ENCODE measurements around the gene DYNLT4. TPM values are rescaled to one million over a fixed set of nuclear protein-coding genes. Genes with fewer than 3 reads are reported as not detected.
"Not testable (repeated sequence)": the region's sequence is repeated elsewhere in the genome, so short reads cannot be mapped to it uniquely, and the experiment has no call there.

Gene DYNLT4
- 0.29 and 1.4 TPM in 2 replicates for total RNA-seq

DNA sequence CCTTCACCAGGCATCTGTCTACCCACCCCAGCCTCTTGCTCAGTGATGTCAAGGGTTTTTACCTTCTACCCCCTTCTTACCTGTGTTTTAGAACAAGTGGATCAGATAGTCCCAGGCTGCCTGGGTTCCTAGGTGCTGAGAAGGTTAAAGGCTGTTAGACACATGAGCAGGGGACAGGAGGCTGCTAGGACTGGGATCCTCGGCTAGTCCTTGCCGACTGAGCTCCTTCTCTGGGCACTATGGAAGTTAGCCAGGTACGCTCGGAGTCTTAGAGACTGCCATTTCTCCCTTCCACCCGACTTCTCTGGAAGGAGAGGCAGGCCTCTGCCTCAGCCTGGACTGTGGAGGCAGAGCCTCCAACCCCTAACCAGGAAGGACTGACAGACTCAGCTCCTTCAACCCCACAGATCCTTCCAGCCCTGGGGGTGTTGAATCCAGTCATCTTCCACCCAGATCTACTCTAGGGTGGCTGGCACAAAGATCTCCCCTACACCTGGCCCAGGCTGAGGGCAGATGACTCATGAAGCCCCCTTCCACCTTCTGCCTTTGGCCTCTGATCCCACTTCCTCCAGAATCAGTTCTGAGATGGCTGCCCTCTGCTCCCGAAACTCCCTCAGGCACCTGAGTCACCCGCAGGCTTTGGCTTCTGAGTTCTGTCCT lies at the start of gene DYNLT4:
TSS of gene DYNLT4 (minus strand) at position 648 of the 660 bp plus-strand sequence. CDS start 683 bp downstream, outside the sequence.
- no peak for DNase-seq (ENCODE audit: extremely low read depth, low read depth, low spot score)

DNA sequence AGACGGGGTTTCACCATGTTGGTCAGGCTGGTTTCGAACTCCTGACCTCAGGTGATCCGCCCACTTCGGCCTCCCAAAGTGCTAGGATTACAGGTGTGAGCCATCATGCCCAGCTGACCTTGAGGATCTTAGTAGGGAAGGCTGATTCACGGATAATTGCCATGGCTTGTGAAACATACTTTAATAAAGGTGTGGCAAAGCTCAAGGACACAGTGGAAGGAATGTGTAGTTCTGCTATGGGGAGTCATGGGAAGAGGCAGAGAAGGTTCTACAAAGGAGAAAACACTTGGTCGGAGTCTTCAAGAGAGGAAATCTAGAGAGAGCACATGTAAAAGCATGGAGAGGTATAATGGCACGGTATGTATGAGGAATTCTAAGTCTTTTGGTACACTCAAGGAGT lies 48.6 kb upstream of the DYNLT4 start:
- no peak for DNase-seq (ENCODE audit: extremely low read depth, low read depth, low spot score)

GRCh38 chr1:44854970-44855369 lies 47.8 kb upstream of the DYNLT4 start:
- DNase-seq (ENCODE audit: extremely low read depth, low read depth, low spot score), result no peak

DNA sequence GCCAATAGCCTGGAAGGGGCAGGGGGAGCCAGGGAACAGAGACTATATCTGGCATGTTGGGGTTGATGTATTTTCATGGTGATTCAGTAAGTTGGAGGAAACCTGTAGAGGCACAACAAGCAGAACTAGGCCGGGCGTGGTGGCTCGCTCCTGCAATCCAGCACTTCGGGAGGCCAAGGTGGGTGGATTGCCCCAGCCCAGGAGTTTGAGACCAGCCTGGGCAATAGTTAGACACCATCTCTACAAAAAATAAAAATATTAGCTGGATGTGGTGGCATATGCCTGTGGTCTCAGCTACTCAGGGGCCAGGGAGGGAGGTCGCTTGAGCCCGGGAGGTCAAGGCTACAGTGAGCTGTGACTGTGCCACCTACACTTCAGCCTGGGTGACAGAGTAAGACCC lies 46.0 kb upstream of the DYNLT4 start:
- DNase-seq (ENCODE audit: extremely low read depth, low read depth, low spot score), result no peak

- DNase-seq (ENCODE audit: extremely low read depth, low read depth, low spot score), result no peak
Observed at GRCh38 chr1:44851308-44851707, 44.2 kb upstream of the DYNLT4 start.

- no peak for DNase-seq (ENCODE audit: extremely low read depth, low read depth, low spot score)
Observed at GRCh38 chr1:44849575-44850132, 42.5 kb upstream of the DYNLT4 start.

DNA sequence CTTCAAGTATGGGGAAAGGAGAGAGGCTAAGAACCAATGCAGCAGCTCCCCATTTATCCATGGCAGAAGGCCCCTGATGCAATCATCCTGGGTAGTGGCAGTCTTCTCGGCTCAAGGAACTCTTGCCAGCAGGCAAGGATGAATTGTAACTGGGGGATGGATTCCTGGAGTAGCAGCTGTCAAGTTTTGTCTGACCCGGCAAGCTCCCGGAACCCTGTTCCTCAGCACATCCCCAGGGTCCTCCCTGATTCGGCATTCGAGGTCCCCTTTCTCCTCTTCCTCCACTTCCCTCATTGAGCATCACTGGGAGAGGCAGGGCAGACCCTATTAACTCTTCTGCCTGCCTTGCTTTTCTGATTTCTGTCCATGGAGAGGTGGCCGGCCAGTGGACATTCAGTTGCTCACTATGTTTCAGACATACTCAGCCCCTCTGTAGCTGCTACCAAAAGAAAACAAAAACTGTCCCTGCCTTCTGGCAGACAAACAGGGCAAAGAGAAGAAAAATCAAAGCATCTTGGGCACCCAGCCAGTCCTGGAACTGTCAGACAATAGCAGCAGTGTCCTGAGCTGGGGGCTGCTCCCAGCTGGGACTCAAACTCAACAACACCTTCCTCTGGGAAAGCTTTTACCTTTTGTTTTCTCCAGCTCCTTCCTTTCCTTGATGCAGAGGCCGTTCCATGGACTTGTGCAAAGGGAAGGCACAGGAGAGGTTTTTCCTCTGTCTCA lies 41.5 kb upstream of the DYNLT4 start:
- no peak for DNase-seq (ENCODE audit: extremely low read depth, low read depth, low spot score)

GRCh38 chr1:44847845-44848244 lies 40.7 kb upstream of the DYNLT4 start:
- no peak for DNase-seq (ENCODE audit: extremely low read depth, low read depth, low spot score)

- DNase-seq (ENCODE audit: extremely low read depth, low read depth, low spot score), result no peak
Observed at GRCh38 chr1:44846985-44847384, 39.8 kb upstream of the DYNLT4 start.

DNA sequence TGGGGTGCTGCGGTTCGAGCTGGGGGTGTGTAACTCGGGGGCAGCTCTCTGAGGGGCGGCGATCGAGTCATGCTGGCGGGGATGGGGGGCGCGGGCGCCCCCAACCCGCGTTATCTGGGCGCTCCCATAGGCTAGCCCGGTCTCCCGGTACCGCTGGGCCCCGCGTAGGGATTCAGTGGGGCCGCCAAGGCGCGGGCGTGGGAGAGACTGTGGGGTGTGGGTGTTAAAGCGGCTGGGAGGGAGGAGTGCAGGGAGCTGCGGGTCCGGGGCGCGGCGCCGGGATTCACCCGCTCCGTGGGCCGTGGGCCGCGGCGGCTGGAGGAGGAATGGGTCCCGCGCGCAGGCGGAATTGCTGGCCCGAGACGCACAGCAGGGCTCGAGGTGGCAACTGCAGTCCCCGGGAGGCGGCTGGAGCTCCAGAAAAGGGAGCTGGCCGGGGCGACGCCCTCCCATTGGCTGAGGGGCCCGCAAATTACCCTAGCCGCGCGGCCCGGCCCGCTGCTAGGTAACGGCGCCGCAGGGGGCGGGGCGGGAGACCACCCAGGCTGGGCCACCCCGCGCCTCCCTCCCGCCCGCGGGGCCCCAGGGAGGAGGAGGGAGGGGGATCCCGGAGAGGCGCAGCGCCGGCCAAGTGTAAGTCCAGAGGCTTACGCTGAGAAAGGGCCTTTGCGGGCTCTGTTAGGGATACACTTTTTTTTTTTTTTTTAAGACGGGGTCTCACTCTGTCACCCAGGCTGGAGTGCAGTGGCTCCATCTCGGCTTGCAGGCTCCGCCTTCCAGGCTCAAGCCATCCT lies 35.9 kb upstream of the DYNLT4 start, which contains the start of gene PTCH2:
TSS of gene PTCH2 (minus strand) at position 392 of the 794 bp plus-strand sequence. CDS start at position 71, 321 bp downstream.
- DNase-seq (ENCODE audit: extremely low read depth, low read depth, low spot score), result no peak

DNA sequence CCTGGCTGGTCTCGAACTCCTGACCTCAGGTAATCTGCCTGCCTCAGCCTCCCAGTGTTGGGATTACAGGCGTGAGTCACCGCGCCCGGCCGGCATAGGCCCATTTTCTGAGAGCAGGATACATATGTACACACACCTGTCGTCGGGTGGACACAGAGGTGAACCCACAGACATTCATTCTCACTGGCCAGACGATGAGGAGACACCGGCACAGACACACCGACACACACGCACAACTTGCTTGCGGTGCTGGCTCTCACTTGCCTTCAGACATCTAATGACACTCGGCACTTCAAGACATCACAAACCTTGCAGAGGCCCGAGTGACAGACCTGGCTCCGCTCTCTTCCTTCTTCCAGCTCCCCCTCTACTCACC lies 35.3 kb upstream of the DYNLT4 start:
- DNase-seq (ENCODE audit: extremely low read depth, low read depth, low spot score), result no peak

DNA sequence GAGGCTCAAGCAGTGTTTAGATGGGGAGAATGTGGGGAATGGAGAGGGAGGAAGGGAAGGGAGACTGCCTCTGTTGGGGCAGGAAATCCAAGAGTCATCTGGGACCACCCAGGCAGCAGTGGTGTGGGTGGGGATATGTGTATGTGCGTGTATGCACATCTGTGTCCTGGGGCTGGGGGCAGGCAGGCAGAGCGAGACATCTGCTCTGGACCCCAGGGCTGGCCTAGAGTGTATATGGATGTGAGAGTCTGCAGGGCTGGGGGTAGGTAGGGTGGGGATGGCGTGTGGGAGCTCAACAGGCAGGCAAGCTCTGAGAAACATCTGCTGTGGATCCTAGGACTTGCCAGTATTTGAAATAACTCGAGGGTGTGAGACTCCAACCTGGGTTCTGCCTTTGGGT lies 32.4 kb upstream of the DYNLT4 start:
- no peak for DNase-seq (ENCODE audit: extremely low read depth, low read depth, low spot score)

DNA sequence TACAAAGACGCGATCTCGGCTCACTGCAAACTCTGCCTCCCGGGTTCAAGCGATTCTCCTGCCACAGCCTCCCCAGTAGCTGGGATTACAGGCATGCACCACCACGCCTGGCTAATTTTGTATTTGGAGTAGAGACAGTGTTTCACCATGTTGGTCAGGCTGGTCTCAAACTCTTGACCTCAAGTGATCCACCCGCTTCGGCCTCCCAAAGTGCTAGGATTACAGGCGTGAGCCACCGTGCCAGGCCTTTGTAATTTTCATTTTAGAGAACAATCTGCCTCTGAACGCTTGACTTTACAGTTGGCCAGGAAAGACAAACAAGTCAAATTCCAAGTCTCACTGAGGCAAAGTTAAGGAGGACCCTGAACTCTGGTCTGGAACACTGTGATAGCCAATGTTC lies 31.1 kb upstream of the DYNLT4 start:
- not testable (repeated sequence) for DNase-seq (ENCODE audit: extremely low read depth, low read depth, low spot score)

DNA sequence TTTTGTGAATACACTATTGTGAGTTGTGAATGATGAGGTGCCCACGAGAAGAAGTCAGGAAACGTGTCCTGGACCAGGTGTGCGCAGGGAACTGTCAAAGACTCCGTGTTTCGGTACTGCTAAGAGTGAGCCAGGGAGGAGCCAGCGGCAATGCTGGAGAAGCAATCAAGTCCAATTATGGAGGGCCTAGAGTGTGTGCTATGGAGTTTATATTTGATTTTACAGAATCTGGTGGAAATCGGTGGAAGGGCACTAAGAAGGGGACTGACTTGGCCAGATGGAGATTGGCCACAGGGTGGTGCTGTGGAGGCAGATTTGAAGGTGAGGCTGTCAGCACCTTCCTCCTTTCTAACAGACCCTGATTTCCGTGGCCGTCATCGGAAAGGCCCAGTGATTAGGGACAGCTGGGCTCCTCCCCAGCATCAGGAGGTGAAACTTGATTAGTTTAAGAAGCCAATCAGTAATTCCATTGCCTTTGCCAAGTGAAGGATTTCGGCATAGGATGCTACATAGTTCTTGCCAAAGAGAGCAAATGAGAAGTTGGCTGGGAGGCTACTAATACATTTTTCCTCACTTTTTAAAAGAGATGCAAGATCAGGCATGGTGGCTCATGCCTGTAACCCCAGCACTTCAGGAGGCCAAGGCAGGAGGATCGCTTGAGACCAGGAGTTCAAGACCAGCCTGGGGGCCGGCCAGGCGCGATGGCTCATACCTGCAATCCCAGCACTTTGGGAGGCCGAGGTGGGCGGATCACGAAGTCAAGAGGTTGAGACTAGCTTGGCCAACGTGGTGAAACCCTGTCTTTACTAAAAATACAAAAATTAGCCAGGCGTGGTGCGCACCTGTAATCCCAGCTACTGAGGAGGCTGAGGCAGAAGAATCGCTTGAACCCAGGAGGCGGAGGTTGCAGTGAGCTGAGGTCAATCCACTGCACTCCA lies 28.9 kb upstream of the DYNLT4 start:
- DNase-seq (ENCODE audit: extremely low read depth, low read depth, low spot score), result no peak

DNA sequence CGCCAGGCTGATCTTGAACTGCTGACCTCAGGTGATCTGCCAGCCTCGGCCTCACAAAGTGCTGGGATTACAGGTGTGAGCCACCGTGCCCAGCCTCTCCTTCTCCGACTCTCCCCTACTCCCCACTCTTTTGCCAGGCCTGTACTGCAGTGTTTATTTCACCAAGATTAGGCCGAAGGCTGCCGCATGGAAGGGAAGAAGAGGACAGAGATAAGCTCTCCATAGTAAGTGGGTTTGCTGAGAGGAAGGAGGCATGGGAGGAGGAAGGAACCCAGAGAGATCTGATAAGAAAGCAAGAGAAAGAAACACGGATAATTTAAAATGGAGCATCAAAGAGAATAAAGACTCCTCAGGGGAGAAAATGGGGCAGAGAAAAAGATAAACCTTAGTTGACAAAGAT lies 27.2 kb upstream of the DYNLT4 start:
- no peak for DNase-seq (ENCODE audit: extremely low read depth, low read depth, low spot score)

DNA sequence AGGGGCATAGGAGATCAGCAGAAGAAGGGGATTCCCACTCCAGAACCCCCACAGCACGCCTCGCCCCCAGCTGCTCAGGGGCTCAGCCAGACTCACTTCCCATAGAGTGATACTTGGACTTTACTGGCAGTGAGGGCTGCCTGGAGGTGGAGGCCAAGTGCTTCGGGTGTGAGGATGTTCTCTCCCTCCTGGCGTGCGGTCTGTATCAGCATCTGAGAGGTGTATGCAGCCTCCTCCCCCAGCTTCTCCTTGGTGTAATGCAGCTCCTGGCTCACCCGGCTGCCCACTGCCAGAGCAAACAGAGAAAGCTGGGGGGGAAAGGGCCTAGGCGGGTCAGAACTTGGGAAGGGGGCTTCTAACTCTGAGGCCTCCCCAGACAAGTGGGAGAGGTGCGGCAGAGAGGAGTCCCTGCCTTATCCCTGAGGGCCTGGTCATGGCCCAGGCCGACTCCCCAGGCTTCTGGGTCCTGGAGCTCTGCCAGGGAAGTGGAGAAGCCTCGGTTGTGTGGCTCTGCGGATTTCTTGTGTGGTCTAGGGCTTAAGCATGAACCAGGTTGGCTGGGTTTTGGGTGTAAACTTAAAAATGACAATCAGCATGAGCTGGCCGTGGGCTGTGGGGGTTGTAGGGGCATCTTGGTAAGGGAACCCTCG lies 25.0 kb upstream of the DYNLT4 start:
- no peak for DNase-seq (ENCODE audit: extremely low read depth, low read depth, low spot score)

DNA sequence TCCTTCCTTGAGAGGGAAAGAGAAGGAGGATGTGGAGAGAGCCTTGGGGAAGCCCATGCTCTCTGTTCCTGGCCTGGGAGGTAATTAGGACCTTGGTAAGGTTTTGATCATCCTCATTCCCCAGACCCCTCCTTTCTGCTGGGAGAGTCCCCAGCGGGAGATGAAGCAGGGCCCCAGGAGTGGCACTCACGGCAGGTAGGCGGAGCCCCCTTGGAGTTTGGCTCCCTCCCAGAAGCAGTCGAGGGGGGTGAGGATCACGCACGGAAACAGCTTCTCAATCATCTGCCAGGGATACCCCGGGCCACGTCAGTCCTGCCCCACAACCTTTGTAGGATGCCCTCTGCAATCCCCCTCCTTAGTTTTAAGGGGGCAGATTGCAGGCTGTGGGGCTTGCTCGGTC lies 24.4 kb upstream of the DYNLT4 start:
- no peak for DNase-seq (ENCODE audit: extremely low read depth, low read depth, low spot score)

DNA sequence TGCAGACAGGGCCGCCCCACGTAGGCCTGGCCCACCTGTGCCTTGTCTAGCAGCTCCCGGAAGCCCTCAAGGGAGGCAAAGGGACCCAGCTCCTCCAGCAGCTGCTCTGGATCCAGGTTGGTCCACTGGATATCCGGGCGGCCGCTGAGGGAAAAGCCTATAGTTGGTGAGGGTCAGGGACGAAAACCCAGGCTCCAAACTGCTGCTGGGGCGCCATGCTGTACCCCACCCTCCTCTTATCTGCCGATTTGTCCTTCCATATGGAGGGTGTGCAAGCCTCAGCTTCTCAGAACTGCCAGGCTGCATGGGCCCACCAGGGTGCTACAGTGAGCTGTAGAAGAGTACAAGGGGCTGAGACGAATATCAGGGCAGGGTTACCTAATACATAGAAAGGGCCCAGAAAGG lies 23.8 kb upstream of the DYNLT4 start:
- DNase-seq (ENCODE audit: extremely low read depth, low read depth, low spot score), result no peak

GRCh38 chr1:44829506-44830384 lies 22.6 kb upstream of the DYNLT4 start:
- DNase-seq (ENCODE audit: extremely low read depth, low read depth, low spot score), result no peak

Data from glomerular endothelial cell (primary cell).